Gastrocnemius medialis (tissue), 4 donors: ENCODE data around the gene LIPT1. TPM values are rescaled to one million over a fixed set of nuclear protein-coding genes. Genes with fewer than 3 reads are reported as not detected.
"Not testable (repeated sequence)": the region's sequence is repeated elsewhere in the genome, so short reads cannot be mapped to it uniquely, and the experiment has no call there.

Experiments used
- ATAC-seq, 2 donors: fragments of 150-250 bp; one replicate each; pipeline ENCODE4 v1.9.1; 2016
- DNase-seq, 2 donors: peaks; one replicate each; pipeline ENCODE4 v3.0.0-alpha.2; 2019
- H3K27ac ChIP-seq, 4 donors: fragments of 200-600 bp; sonication (generic); 1 replicate in 1 of 4; 2 replicates in 3 of 4; pipeline ENCODE4 v1.5.1; 2016 to 2018; ENCODE audit warnings: mild to moderate bottlenecking in 2 of 4, moderate library complexity in 1 of 4
- H3K27me3 ChIP-seq, 3 donors: fragments of 200-600 bp; sonication (generic) in 2 of 3; 1 replicate in 1 of 3; 2 replicates in 2 of 3; pipeline versions ENCODE4 v1.5.1 to v1.6.0; 2016 to 2019; ENCODE audit warnings: mild to moderate bottlenecking in 1 of 3, moderate library complexity in 1 of 3
- H3K36me3 ChIP-seq, 2 donors: fragments of 200-600 bp; sonication (generic) in 1 of 2; one replicate each; pipeline ENCODE4 v1.5.1; 2017 to 2018
- H3K4me1 ChIP-seq, 2 donors: fragments of 200-600 bp; sonication (generic) in 1 of 2; one replicate each; pipeline ENCODE4 v1.5.1; 2016 to 2017; ENCODE audit warnings: mild to moderate bottlenecking in 2 of 2
- H3K4me3 ChIP-seq, 4 donors: fragments of 200-600 bp; sonication (generic) in 3 of 4; 1 replicate in 1 of 4; 2 replicates in 3 of 4; pipeline ENCODE4 v1.5.1; 2016 to 2019; ENCODE audit warnings: mild to moderate bottlenecking in 2 of 4
- H3K9me3 ChIP-seq, 3 donors: fragments of 200-600 bp; sonication (generic) in 2 of 3; 1 replicate in 1 of 3; 2 replicates in 2 of 3; pipeline ENCODE4 v1.5.1; 2016 to 2019
- POLR2A ChIP-seq, 2 donors: fragments of 450-650 bp; IDR thresholded peaks; one replicate each; pipeline ENCODE4 v1.6.1; 2017; ENCODE audit warnings: antibody characterized with exemption in 2 of 2, mild to moderate bottlenecking in 2 of 2, moderate library complexity in 2 of 2
- in situ Hi-C, 4 donors: fragments of 200-750 bp; cut with MboI; loops; one replicate each; pipeline versions ENCODE4 v1.15.0 to v1.8.0; 2017; ENCODE audit warnings: low sequenced_read_pairs in 4 of 4
- intact Hi-C: fragments of 100-400 bp; cut with DNase I; formaldehyde crosslinking; loops from one replicate; pipeline ENCODE4 v1.15.1; 2023; ENCODE audit warnings: low total_unique reads
- total RNA-seq, 4 donors: library from RNA; depleted of rRNA; stranded (reverse); fragments of >200 nt; gene quantifications; one replicate each; pipeline versions ENCODE4 v1.1.0 to v1.2.3, GENCODE V29; 2016
- TF ChIP-seq, protein P1 (sequence below), 5 experiments: fragments of 450-650 bp in 3 of 5; fragments of 200-600 bp in 2 of 5; sonication (generic) in 2 of 5; IDR thresholded peaks in 4 of 5; conservative IDR thresholded peaks in 1 of 5; 1 replicate in 4 of 5; 2 replicates in 1 of 5; pipeline ENCODE4 v1.5.1; 2016 to 2019; ENCODE audit warnings: antibody characterized with exemption in 5 of 5, mild to moderate bottlenecking in 3 of 5, moderate library complexity in 3 of 5

The LIPT1 gene
- total RNA-seq, 4 donors from 2014 or later, result 4.2 to 7.5 (median 6.2) TPM

DNA sequence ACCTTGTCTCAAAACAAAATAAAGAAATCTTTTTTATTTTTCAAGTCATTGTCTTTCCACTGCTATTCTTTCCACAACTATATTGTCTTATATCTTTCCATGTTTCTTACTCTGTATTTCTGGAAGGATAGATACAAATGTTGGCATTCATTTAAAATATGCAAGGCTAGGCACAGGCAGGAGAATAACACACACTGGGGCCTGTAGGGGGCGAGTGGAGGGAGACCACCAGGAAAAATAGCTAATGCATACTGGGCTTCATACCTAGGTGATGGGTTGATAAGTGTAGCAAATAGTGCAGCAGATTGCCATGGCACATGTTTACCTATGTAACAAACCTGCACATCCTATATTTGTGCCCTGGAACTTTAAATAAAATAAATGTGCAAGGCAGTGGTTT is 35.8 kb downstream of the LIPT1 start:
- H3K9me3 ChIP-seq, result no peaks in the 10 kb centered on the region
- H3K36me3 ChIP-seq, result peaks cover 0 to 35% of the 10 kb centered on the region in 2 donors
- TF ChIP-seq, protein P1, sequence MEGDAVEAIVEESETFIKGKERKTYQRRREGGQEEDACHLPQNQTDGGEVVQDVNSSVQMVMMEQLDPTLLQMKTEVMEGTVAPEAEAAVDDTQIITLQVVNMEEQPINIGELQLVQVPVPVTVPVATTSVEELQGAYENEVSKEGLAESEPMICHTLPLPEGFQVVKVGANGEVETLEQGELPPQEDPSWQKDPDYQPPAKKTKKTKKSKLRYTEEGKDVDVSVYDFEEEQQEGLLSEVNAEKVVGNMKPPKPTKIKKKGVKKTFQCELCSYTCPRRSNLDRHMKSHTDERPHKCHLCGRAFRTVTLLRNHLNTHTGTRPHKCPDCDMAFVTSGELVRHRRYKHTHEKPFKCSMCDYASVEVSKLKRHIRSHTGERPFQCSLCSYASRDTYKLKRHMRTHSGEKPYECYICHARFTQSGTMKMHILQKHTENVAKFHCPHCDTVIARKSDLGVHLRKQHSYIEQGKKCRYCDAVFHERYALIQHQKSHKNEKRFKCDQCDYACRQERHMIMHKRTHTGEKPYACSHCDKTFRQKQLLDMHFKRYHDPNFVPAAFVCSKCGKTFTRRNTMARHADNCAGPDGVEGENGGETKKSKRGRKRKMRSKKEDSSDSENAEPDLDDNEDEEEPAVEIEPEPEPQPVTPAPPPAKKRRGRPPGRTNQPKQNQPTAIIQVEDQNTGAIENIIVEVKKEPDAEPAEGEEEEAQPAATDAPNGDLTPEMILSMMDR (IDR thresholded peaks at IDR 0.05 in 4 of 5, conservative IDR thresholded peaks at IDR 0.05 in 1 of 5), result no peak
- TF ChIP-seq POLR2A (IDR thresholded peaks at IDR 0.05), result no peak
- H3K27me3 ChIP-seq, result no peaks in the 10 kb centered on the region
- no peaks in the 10 kb centered on the region for H3K4me1 ChIP-seq
- DNase-seq (no peak), ATAC-seq (no peak)
- H3K4me3 ChIP-seq, result no peak overlapping the region
- no peak overlapping the region for H3K27ac ChIP-seq
- in situ Hi-C loops (loop anchor here (25.0 kb wide), 4 partner anchors 147 to 1372 kb away; partner anchors contain the start of genes REV1 (in 3 of the 4), EIF5B (in 2 of the 4), TXNDC9 (in 2 of the 4) and COA5 (in 1 of the 4)), intact Hi-C loops (no loop called here)

DNA sequence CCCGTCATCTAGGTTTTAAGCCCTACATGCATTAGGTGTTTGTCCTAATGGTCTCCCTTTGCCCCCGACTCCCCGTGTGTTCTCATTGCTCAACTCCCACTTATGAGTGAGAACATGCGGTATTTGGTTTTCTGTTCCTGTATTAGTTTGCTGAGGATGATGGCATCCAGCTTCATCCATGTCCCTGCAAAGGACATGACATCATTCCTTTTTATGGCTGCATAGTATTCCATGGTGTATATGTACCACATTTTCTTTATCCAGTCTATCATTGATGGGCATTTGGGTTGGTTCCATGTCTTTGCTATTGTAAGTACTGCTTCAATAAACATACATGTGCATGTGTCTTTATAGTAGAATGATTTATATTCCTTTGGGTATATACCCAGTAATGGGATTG is 37.6 kb downstream of the LIPT1 start:
- H3K9me3 ChIP-seq, intact Hi-C loops, ATAC-seq, H3K27ac ChIP-seq, H3K4me1 ChIP-seq, DNase-seq, H3K27me3 ChIP-seq, H3K4me3 ChIP-seq: not testable (repeated sequence)
- in situ Hi-C loops, result loop anchor here (25.0 kb wide), 4 partner anchors 145 to 1370 kb away; partner anchors contain the start of genes REV1 (in 3 of the 4), EIF5B (in 2 of the 4), TXNDC9 (in 2 of the 4) and COA5 (in 1 of the 4)
- H3K36me3 ChIP-seq, result peaks cover 0 to 44% of the 10 kb centered on the region in 2 donors

DNA sequence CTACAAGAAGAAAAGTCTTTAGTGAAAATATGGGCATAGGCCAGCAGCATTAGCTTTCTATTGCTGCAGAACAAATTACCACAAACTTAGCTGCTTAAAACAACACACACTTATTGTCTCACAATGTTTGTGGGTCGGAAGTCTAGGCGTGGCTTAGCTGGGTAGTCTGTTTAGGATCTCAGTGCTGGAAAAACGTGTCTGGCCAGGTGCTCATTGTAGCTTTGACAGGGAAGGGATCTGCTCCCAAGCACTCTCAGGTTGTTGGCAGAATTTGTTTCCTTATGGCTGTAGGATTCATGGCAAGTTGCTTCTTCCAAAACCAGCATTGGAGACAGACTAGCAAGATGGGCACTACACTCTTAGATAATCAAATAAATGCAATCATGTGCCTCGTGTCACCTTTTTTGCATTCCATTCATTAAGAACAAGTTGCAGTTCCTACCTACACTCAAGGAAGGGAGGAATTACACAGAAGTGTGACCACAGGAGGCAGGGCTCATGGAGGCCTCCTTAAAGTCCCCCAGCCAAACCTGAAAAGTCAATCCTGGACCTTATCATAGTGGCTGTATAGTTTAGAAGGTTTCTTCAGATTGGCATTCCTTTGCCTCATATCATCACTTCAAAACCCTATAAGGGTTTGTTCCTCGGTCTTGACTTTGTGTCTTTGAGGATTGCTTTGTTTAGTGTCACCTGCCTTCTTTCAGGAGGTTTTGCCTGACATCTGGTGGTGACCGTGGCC is 43.5 kb downstream of the LIPT1 start:
- TF ChIP-seq, protein P1 (IDR thresholded peaks at IDR 0.05 in 4 of 5, conservative IDR thresholded peaks at IDR 0.05 in 1 of 5), result no peak
- TF ChIP-seq POLR2A (IDR thresholded peaks at IDR 0.05), result no peak
- peaks cover 0 to 38% of the 10 kb centered on the region in 2 donors for H3K36me3 ChIP-seq
- ATAC-seq (no peak), DNase-seq (no peak)
- H3K4me1 ChIP-seq, result no peaks in the 10 kb centered on the region
- H3K27me3 ChIP-seq, result no peaks in the 10 kb centered on the region
- in situ Hi-C loops (loop anchor here (25.0 kb wide), 4 partner anchors 139 to 1364 kb away; partner anchors contain the start of genes REV1 (in 3 of the 4), EIF5B (in 2 of the 4), TXNDC9 (in 2 of the 4) and COA5 (in 1 of the 4)), intact Hi-C loops (no loop called here)
- H3K27ac ChIP-seq, result no peak overlapping the region
- H3K9me3 ChIP-seq, result no peaks in the 10 kb centered on the region
- no peak overlapping the region for H3K4me3 ChIP-seq

DNA sequence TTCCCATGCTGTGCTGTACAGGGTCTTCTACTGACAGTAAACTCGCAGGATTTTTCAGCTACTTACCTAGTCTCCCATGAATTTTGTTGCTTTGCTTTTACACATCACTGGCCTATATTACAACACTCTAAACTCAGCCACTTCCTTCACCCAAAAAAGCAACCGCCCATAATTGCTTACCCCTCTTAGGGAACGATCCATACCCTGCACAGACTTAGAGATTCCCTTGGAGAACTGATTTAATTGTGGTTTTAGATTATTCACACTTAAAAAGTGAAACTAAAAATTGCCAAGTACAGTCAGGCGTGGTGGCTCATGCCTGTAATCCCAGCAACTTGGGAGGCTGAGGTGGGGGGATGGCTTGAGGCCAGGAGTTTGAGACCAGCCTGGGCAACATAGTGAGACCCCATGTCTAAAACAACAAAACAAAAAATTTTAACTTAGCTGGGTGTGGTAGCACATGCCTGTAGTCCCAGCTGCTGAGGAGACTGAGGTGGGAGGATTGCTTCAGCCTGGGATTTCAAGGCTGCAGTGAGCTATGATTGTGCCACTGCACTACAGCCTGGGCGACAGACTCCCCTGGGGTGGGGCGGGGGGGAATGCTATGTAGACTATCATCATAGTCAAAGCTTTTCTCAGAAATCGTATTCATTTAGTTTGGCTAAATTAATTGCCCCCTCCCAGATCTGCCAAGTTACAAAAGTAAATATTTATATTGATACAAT is 45.5 kb downstream of the LIPT1 start:
- intact Hi-C loops, result no loop called here
- in situ Hi-C loops, result no loop called here
- Histone ChIP-seq H3K4me3 (no peak overlapping the region), H3K36me3 (peaks cover 0 to 27% of the 10 kb centered on the region in 2 donors), H3K27me3 (no peaks in the 10 kb centered on the region), H3K27ac (no peak overlapping the region), H3K4me1 (no peaks in the 10 kb centered on the region), H3K9me3 (no peaks in the 10 kb centered on the region)
- TF ChIP-seq, protein P1 (IDR thresholded peaks at IDR 0.05 in 4 of 5, conservative IDR thresholded peaks at IDR 0.05 in 1 of 5), result no peak
- no peak for TF ChIP-seq POLR2A (IDR thresholded peaks at IDR 0.05)
- ATAC-seq, result no peak
- DNase-seq, result no peak
